Liver (tissue), 9 donors: ENCODE results near the gene SMU1. TPM values are rescaled to one million over a fixed set of nuclear protein-coding genes. Genes with fewer than 3 reads are reported as not detected.
A peak's percentile ranks its signal among the peaks of the same experiment; 100 is the strongest.

Source experiments
- DNase-seq: peaks from one replicate; pipeline ENCODE4 v3.0.0-alpha.2; 2017; ENCODE audit warnings: low spot score
- H3K27ac ChIP-seq, 2 donors: one replicate each; pipeline ENCODE4 v1.7.0; 2013; ENCODE audit warnings: inconsistent platforms in 2 of 2, low read length in 2 of 2, control low read depth in 1 of 2, low read depth in 1 of 2, mild to moderate bottlenecking in 1 of 2
- H3K27me3 ChIP-seq, 4 donors: one replicate each; pipeline versions ENCODE4 v1.6.1 to v1.7.0; 2013; ENCODE audit warnings: low read length in 3 of 4, inconsistent platforms in 1 of 4, mild to moderate bottlenecking in 1 of 4, moderate library complexity in 1 of 4; ENCODE audit not compliant: control insufficient read depth in 4 of 4, insufficient read depth in 4 of 4
- H3K36me3 ChIP-seq, 4 donors: one replicate each; pipeline versions ENCODE4 v1.6.1 to v1.7.0; 2013; ENCODE audit warnings: low read length in 3 of 4, mild to moderate bottlenecking in 3 of 4, low read depth in 1 of 4, moderate library complexity in 1 of 4; ENCODE audit not compliant: control insufficient read depth in 4 of 4, insufficient read depth in 3 of 4
- H3K4me1 ChIP-seq, 4 donors: one replicate each; pipeline versions ENCODE4 v1.6.1 to v1.7.0; 2013; ENCODE audit warnings: low read length in 3 of 4, mild to moderate bottlenecking in 3 of 4, moderate library complexity in 1 of 4; ENCODE audit not compliant: control insufficient read depth in 4 of 4, insufficient read depth in 4 of 4
- H3K4me3 ChIP-seq, 3 donors: one replicate each; pipeline versions ENCODE4 v1.6.1 to v1.7.0; 2013; ENCODE audit warnings: low read length in 3 of 3, control low read depth in 1 of 3, low read depth in 1 of 3, mild to moderate bottlenecking in 1 of 3
- H3K9ac ChIP-seq, 2 donors: one replicate each; pipeline ENCODE4 v1.7.0; 2013; ENCODE audit warnings: low read length in 2 of 2, mild to moderate bottlenecking in 2 of 2, moderate library complexity in 2 of 2, control low read depth in 1 of 2, low read depth in 1 of 2
- H3K9me3 ChIP-seq, 4 donors: one replicate each; pipeline versions ENCODE4 v1.6.1 to v1.7.0; 2013; ENCODE audit warnings: low read length in 3 of 4; ENCODE audit not compliant: control insufficient read depth in 4 of 4
- EGR1 ChIP-seq, 2 donors: IDR thresholded peaks; 2 replicates each; pipeline ENCODE4 v1.6.1; 2016 to 2018; ENCODE audit warnings: antibody characterized with exemption in 2 of 2, low read depth in 2 of 2
- FOXA1 ChIP-seq: IDR thresholded peaks from 2 replicates; pipeline ENCODE4 v1.6.1; 2016; ENCODE audit warnings: antibody characterized with exemption
- FOXA2 ChIP-seq: IDR thresholded peaks from 2 replicates; pipeline ENCODE4 v1.6.1; 2016; ENCODE audit warnings: antibody characterized with exemption
- GABPA ChIP-seq, 2 donors: IDR thresholded peaks in 1 of 2; conservative IDR thresholded peaks in 1 of 2; 2 replicates each; pipeline ENCODE4 v1.6.1; 2016; ENCODE audit warnings: antibody characterized with exemption in 2 of 2, mild to moderate bottlenecking in 1 of 2, moderate library complexity in 1 of 2
- HNF4A ChIP-seq, 2 donors: conservative IDR thresholded peaks; 2 replicates each; pipeline ENCODE4 v1.6.1; 2016; ENCODE audit warnings: antibody characterized with exemption in 2 of 2, mild to moderate bottlenecking in 2 of 2
- HNF4G ChIP-seq: IDR thresholded peaks from 2 replicates; pipeline ENCODE4 v1.6.1; 2016; ENCODE audit warnings: antibody characterized with exemption
- JUND ChIP-seq, 2 donors: IDR thresholded peaks; 2 replicates each; pipeline ENCODE4 v1.6.1; 2016; ENCODE audit warnings: antibody characterized with exemption in 2 of 2
- NR2F2 ChIP-seq: IDR thresholded peaks from 2 replicates; pipeline ENCODE4 v1.6.1; 2016; ENCODE audit warnings: antibody characterized with exemption
- RAD21 ChIP-seq, 2 donors: IDR thresholded peaks; 2 replicates each; pipeline ENCODE4 v1.6.1; 2016; ENCODE audit warnings: antibody characterized with exemption in 2 of 2, mild to moderate bottlenecking in 2 of 2
- RXRA ChIP-seq, 2 donors: IDR thresholded peaks; 2 replicates each; pipeline ENCODE4 v1.6.1; 2017 to 2018; ENCODE audit warnings: antibody characterized with exemption in 2 of 2, mild to moderate bottlenecking in 1 of 2
- SP1 ChIP-seq: IDR thresholded peaks from 2 replicates; pipeline ENCODE4 v1.6.1; 2018; ENCODE audit warnings: antibody characterized with exemption, mild to moderate bottlenecking
- TAF1 ChIP-seq: conservative IDR thresholded peaks from 2 replicates; pipeline ENCODE4 v1.6.1; 2016; ENCODE audit warnings: antibody characterized with exemption, mild to moderate bottlenecking
- YY1 ChIP-seq: IDR thresholded peaks from 2 replicates; pipeline ENCODE4 v1.6.1; 2016; ENCODE audit warnings: antibody characterized with exemption, mild to moderate bottlenecking
- WGBS: extraction: QIAGEN DNeasy Blood & Tissue Kit; methylation state at CpG from one replicate; pipeline ENCODE4 v1.1.7; 2013; 5-methylcytosine and 5-hydroxymethylcytosine counted together
- polyA plus RNA-seq, 2 donors: library from polyadenylated mRNA; stranded (reverse) in 1 of 2; unstranded in 1 of 2; fragments of 200-250 nt in 1 of 2; fragments of >200 nt in 1 of 2; fragmentation: Nextera tagmentation in 1 of 2; extraction: Ambion mirVana in 1 of 2; gene quantifications; one replicate each; pipeline versions ENCODE4 v1.2.1 to v1.2.3, GENCODE V29; 2013 to 2015
- total RNA-seq, 2 donors: library from RNA; depleted of rRNA; stranded (reverse); fragments of >200 nt; gene quantifications; one replicate each; pipeline ENCODE4 v1.2.3, GENCODE V29; 2014
- TF ChIP-seq, protein P1 (sequence below): IDR thresholded peaks from 2 replicates; pipeline ENCODE4 v1.6.1; 2016; ENCODE audit warnings: antibody characterized with exemption
- TF ChIP-seq, protein P2 (sequence below): fragments of 150-350 bp; IDR thresholded peaks from 2 replicates; pipeline ENCODE4 v1.5.1; 2017; ENCODE audit warnings: improper control_type of control experiment, low read depth, low read length; ENCODE audit not compliant: missing input control
- TF ChIP-seq, protein P3 (sequence below): IDR thresholded peaks from 2 replicates; pipeline ENCODE4 v1.6.1; 2016; ENCODE audit warnings: antibody characterized with exemption
- TF ChIP-seq, protein P4 (sequence below): IDR thresholded peaks from 2 replicates; pipeline ENCODE4 v1.6.1; 2016; ENCODE audit warnings: antibody characterized with exemption
- donor health status: healthy.
- donor health status: healthy.
- donor health status: healthy.
- donor health status: healthy.
- donor health status: healthy.

The SMU1 gene
- total and polyA plus RNA-seq, 4 donors = 5.3 to 14.2 (median 9.5) TPM

DNA sequence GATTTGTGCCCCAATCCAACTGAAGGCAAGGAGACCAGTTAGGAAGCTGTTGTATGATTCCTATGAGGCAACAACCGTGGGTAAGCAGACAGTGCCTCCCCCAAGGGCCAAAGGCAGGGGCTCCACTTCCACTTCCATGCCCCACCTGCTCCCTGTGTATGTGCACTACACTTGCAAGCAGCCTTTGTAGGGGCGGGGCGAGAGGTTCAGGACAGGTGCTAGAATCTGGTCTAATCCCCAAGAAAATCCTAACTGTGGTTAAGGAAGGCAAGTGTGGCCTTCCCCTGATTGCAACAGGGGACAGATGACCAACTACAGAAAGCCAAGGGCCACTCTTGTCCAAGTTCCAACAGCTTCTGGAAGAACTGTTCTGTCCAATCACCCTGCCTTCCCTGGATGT, 49.0 kb upstream of the SMU1 start:
- H3K4me3 ChIP-seq = no peak overlapping the region
- H3K27me3 ChIP-seq = no peaks in the 10 kb centered on the region
- H3K9ac ChIP-seq = no peak overlapping the region
- peaks cover 11 to 63% (median 45%) of the 10 kb centered on the region in 4 donors for H3K36me3 ChIP-seq
- no peaks in the 10 kb centered on the region for H3K9me3 ChIP-seq
- H3K4me1 ChIP-seq = peaks cover 3 to 11% (median 9%) of the 10 kb centered on the region in 4 donors
- no peak for DNase-seq
- H3K27ac ChIP-seq = no peak overlapping the region
- WGBS = 88% methylated on average over 3 of the region's 3 CpGs
- no peak for TF ChIP-seq GABPA (IDR thresholded peaks at IDR 0.05 in 1 of 2, conservative IDR thresholded peaks at IDR 0.05 in 1 of 2)
- no peak for TF ChIP-seq RAD21 (IDR thresholded peaks at IDR 0.05)
- no peak for TF ChIP-seq FOXA1
- TF ChIP-seq, protein P1, sequence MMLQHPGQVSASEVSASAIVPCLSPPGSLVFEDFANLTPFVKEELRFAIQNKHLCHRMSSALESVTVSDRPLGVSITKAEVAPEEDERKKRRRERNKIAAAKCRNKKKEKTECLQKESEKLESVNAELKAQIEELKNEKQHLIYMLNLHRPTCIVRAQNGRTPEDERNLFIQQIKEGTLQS = no peak
- TF ChIP-seq JUND (IDR thresholded peaks at IDR 0.05) = no peak
- TF ChIP-seq, protein P2, sequence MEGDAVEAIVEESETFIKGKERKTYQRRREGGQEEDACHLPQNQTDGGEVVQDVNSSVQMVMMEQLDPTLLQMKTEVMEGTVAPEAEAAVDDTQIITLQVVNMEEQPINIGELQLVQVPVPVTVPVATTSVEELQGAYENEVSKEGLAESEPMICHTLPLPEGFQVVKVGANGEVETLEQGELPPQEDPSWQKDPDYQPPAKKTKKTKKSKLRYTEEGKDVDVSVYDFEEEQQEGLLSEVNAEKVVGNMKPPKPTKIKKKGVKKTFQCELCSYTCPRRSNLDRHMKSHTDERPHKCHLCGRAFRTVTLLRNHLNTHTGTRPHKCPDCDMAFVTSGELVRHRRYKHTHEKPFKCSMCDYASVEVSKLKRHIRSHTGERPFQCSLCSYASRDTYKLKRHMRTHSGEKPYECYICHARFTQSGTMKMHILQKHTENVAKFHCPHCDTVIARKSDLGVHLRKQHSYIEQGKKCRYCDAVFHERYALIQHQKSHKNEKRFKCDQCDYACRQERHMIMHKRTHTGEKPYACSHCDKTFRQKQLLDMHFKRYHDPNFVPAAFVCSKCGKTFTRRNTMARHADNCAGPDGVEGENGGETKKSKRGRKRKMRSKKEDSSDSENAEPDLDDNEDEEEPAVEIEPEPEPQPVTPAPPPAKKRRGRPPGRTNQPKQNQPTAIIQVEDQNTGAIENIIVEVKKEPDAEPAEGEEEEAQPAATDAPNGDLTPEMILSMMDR = no peak
- TF ChIP-seq HNF4G = no peak
- TF ChIP-seq RXRA (IDR thresholded peaks at IDR 0.05) = no peak
- TF ChIP-seq SP1 = no peak
- no peak for TF ChIP-seq EGR1 (IDR thresholded peaks at IDR 0.05; ENCODE audit: low read depth in 2 of 2)
- TF ChIP-seq HNF4A (conservative IDR thresholded peaks at IDR 0.05) = no peak
- TF ChIP-seq FOXA2 = no peak
- TF ChIP-seq, protein P3, sequence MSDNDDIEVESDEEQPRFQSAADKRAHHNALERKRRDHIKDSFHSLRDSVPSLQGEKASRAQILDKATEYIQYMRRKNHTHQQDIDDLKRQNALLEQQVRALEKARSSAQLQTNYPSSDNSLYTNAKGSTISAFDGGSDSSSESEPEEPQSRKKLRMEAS = no peak
- TF ChIP-seq, protein P4, sequence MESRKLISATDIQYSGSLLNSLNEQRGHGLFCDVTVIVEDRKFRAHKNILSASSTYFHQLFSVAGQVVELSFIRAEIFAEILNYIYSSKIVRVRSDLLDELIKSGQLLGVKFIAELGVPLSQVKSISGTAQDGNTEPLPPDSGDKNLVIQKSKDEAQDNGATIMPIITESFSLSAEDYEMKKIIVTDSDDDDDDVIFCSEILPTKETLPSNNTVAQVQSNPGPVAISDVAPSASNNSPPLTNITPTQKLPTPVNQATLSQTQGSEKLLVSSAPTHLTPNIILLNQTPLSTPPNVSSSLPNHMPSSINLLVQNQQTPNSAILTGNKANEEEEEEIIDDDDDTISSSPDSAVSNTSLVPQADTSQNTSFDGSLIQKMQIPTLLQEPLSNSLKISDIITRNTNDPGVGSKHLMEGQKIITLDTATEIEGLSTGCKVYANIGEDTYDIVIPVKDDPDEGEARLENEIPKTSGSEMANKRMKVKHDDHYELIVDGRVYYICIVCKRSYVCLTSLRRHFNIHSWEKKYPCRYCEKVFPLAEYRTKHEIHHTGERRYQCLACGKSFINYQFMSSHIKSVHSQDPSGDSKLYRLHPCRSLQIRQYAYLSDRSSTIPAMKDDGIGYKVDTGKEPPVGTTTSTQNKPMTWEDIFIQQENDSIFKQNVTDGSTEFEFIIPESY = no peak
- no peak for TF ChIP-seq YY1
- no peak for TF ChIP-seq NR2F2
- no peak for TF ChIP-seq TAF1

DNA sequence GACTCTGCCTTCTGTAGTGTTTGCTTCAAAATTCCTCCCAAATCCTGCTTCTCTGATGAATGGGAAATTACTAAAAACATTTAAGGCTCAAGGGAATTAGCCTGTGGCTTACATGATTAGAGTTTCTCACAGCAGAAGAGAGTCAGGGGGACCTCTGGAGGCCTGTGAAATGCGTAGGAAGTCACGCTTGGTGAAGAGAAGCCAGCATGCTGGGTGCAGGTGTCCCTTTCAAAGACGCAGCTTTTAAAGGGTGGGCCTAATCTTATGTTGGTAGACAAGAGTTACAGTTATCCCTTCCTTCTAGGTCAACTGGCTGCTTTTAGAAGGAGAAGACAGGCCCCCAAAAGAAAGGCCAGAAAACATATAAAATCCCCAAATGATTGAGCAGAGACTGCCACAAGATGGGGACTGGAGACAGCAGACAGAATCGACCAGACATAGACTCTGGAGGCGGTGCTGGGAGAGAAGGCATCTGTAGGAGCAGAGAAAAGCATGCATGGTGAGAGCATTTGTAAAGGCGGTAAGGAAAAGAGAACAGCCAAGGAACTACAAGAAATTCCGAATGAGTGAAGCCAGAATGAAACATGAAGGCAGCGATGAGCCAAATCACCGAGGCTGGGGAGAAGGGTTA, 48.4 kb upstream of the SMU1 start:
- TF ChIP-seq HNF4G = no peak
- TF ChIP-seq, protein P4 = no peak
- TF ChIP-seq TAF1 = no peak
- TF ChIP-seq, protein P3 = no peak
- peak; percentile 5 to 27 for TF ChIP-seq RAD21 (IDR thresholded peaks at IDR 0.05)
- H3K27ac ChIP-seq = no peak overlapping the region
- no peak for DNase-seq
- WGBS = 88% methylated on average over 9 of the region's 9 CpGs
- no peaks in the 10 kb centered on the region for H3K9me3 ChIP-seq
- peaks cover 1 to 5% (median 3%) of the 10 kb centered on the region in 4 donors for H3K4me1 ChIP-seq
- H3K36me3 ChIP-seq = peaks cover 11 to 62% (median 49%) of the 10 kb centered on the region in 4 donors
- H3K27me3 ChIP-seq = no peaks in the 10 kb centered on the region
- no peak overlapping the region for H3K9ac ChIP-seq
- no peak overlapping the region for H3K4me3 ChIP-seq
